Mesendoderm (in vitro differentiated cells): ENCODE data around the gene ZBTB8A.
A peak's percentile ranks its signal among the peaks of the same experiment; 100 is the strongest.
"Not testable (repeated sequence)": the region's sequence is repeated elsewhere in the genome, so short reads cannot be mapped to it uniquely, and the experiment has no call there.

Experiments used
- DNase-seq: peaks from one replicate; pipeline ENCODE4 v3.0.0; 2013
- H2AK5ac ChIP-seq: 2 replicates; pipeline ENCODE4 v1.6.1; 2013; ENCODE audit warnings: low read length, inconsistent platforms
- H2BK120ac ChIP-seq: 2 replicates; pipeline ENCODE4 v1.6.1; 2013; ENCODE audit warnings: low read depth, mild to moderate bottlenecking, low read length, moderate library complexity, mixed read lengths
- H2BK15ac ChIP-seq: replicated peaks from 2 replicates; pipeline ENCODE4 v1.6.1; 2013; ENCODE audit warnings: low read depth, mild to moderate bottlenecking, moderate library complexity
- H2BK5ac ChIP-seq: 2 replicates; pipeline ENCODE4 v1.6.1; 2013; ENCODE audit warnings: low read length, inconsistent platforms
- H3K18ac ChIP-seq: 2 replicates; pipeline ENCODE4 v1.6.1; 2013; ENCODE audit warnings: mild to moderate bottlenecking, low read length, mixed read lengths
- H3K23ac ChIP-seq: one replicate; pipeline ENCODE4 v1.6.1; 2013; ENCODE audit warnings: low read length
- H3K27ac ChIP-seq: 2 replicates; pipeline ENCODE4 v1.5.1; 2013; ENCODE audit warnings: low read depth, mild to moderate bottlenecking, inconsistent platforms, low read length, moderate library complexity
- H3K27me3 ChIP-seq: 2 replicates; pipeline ENCODE4 v1.6.1; 2013; ENCODE audit warnings: low read length, control low read depth, mild to moderate bottlenecking, inconsistent platforms; ENCODE audit not compliant: insufficient read depth, poor library complexity
- H3K36me3 ChIP-seq: 2 replicates; pipeline ENCODE4 v1.6.1; 2013; ENCODE audit warnings: low read length, inconsistent platforms; ENCODE audit not compliant: control insufficient read depth, insufficient read depth
- H3K4ac ChIP-seq: one replicate; pipeline ENCODE4 v1.6.1; 2013; ENCODE audit warnings: low read depth, mild to moderate bottlenecking, low read length, moderate library complexity
- H3K4me1 ChIP-seq: 2 replicates; pipeline ENCODE4 v1.6.1; 2013; ENCODE audit warnings: low read depth, low read length, inconsistent platforms; ENCODE audit not compliant: control insufficient read depth
- H3K4me2 ChIP-seq: 2 replicates; pipeline ENCODE4 v1.6.1; 2013; ENCODE audit warnings: low read length
- H3K4me3 ChIP-seq: 2 replicates; pipeline ENCODE4 v1.5.1; 2013; ENCODE audit warnings: mild to moderate bottlenecking, low read length
- H3K56ac ChIP-seq: one replicate; pipeline ENCODE4 v1.6.1; 2013; ENCODE audit warnings: low read length
- H3K79me1 ChIP-seq: 2 replicates; pipeline ENCODE4 v1.6.1; 2013; ENCODE audit warnings: low read length, inconsistent platforms
- H3K79me2 ChIP-seq: 2 replicates; pipeline ENCODE4 v1.6.1; 2013; ENCODE audit warnings: mild to moderate bottlenecking, low read length; ENCODE audit not compliant: control insufficient read depth, insufficient read depth
- H3K9ac ChIP-seq: 2 replicates; pipeline ENCODE4 v1.6.1; 2013; ENCODE audit warnings: low read length, inconsistent platforms
- H4K5ac ChIP-seq: one replicate; pipeline ENCODE4 v1.6.1; 2013; ENCODE audit warnings: low read length
- H4K8ac ChIP-seq: one replicate; pipeline ENCODE4 v1.6.1; 2013; ENCODE audit warnings: low read depth, mild to moderate bottlenecking, control low read depth, low read length, moderate library complexity
- WGBS: extraction: QIAGEN DNeasy Blood & Tissue Kit; methylation state at CpG from one replicate; pipeline ENCODE4 v1.1.7; 2013; ENCODE audit warnings: low lambda C conversion rate, missing lambda C conversion rate; ENCODE audit not compliant: insufficient coverage; ENCODE audit errors: extremely low coverage; 5-methylcytosine and 5-hydroxymethylcytosine counted together

ZBTB8A gene

DNA sequence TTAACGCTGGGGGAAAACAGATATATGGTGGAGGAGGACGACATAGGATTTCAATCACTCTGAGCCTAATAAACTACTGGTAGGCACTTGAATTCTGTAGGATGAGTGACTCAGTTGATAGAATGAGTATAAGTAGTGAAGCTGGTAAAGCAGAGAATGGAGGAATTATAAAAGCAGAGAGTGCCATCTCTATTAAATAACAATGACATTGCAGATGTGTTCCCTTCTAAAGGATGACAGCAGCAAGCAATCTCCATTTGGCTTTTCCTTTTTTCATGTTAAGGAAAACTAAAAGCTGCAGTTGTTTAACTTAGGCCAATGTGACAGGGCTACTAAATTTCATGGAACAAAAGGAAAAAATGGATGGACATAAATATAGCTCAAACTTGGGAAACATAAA, 93.6 kb downstream of the ZBTB8A start:
- H2BK120ac ChIP-seq: no peak overlapping the region
- H3K36me3 ChIP-seq: no peaks in the 10 kb centered on the region
- no peak overlapping the region for H2AK5ac ChIP-seq
- H3K79me2 ChIP-seq: peaks cover 5% of the 10 kb centered on the region
- no peak for DNase-seq
- no peak overlapping the region for H3K4me3 ChIP-seq
- H3K4me1 ChIP-seq: no peaks in the 10 kb centered on the region
- no peak overlapping the region for H3K4me2 ChIP-seq
- no peak overlapping the region for H3K9ac ChIP-seq
- H3K23ac ChIP-seq: no peak overlapping the region
- H3K18ac ChIP-seq: no peak overlapping the region
- H4K5ac ChIP-seq: no peak overlapping the region
- no CpG with 5 or more reads among the region's 2 CpGs for WGBS
- H3K27me3 ChIP-seq: no peaks in the 10 kb centered on the region
- H3K4ac ChIP-seq: no peak overlapping the region
- H3K79me1 ChIP-seq: peaks cover 2% of the 10 kb centered on the region
- H3K56ac ChIP-seq: no peak overlapping the region
- H2BK15ac ChIP-seq: no peak overlapping the region
- H4K8ac ChIP-seq: no peak overlapping the region
- no peak overlapping the region for H2BK5ac ChIP-seq
- no peak overlapping the region for H3K27ac ChIP-seq

DNA sequence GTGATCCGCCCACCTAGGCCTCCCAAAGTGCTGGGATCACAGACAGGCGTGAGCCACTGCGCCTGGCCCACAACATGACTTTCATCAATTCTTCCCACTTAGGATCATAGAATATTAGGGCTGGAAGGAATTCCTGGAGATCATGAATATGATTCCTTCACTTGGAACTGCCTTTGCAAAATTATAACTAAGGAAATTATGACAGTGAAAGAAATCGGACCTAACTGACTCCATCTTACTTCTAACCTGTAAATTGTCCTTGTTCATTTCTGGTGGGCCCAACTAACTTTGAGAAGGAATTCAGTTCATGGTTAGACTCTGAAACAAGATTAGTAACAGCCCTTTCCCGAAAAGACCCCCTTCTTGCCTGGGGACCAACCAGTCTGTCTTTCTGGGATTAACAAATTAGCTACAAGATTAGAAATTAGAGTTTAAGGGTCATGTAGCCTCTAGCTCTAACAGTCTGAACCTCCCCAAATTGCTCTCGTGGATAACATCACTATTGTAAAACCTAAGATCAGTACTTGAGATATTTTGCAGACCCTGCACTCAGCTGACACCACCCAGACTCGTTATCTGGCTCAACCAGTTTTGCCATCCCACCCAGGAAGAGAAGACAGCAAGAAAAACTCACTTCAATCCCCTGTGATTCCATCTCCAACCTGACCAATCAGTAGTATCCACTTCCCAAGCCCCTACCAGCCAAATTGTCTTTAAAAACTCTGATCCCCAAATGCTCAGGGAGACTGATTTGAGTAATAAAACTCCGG, 96.5 kb downstream of the ZBTB8A start:
- H3K79me2 ChIP-seq: peaks cover 10% of the 10 kb centered on the region
- no peak overlapping the region for H3K18ac ChIP-seq
- no peaks in the 10 kb centered on the region for H3K36me3 ChIP-seq
- no peak overlapping the region for H4K8ac ChIP-seq
- H3K4me2 ChIP-seq: no peak overlapping the region
- DNase-seq: no peak
- no peak overlapping the region for H3K56ac ChIP-seq
- no peak overlapping the region for H3K23ac ChIP-seq
- no peaks in the 10 kb centered on the region for H3K27me3 ChIP-seq
- H3K9ac ChIP-seq: no peak overlapping the region
- H3K27ac ChIP-seq: no peak overlapping the region
- H4K5ac ChIP-seq: no peak overlapping the region
- no peak overlapping the region for H2AK5ac ChIP-seq
- H2BK5ac ChIP-seq: no peak overlapping the region
- H2BK120ac ChIP-seq: no peak overlapping the region
- no peak overlapping the region for H2BK15ac ChIP-seq
- H3K4me3 ChIP-seq: no peak overlapping the region
- peaks cover 4% of the 10 kb centered on the region for H3K79me1 ChIP-seq
- no CpG with 5 or more reads among the region's 8 CpGs for WGBS
- no peak overlapping the region for H3K4ac ChIP-seq
- no peaks in the 10 kb centered on the region for H3K4me1 ChIP-seq

DNA sequence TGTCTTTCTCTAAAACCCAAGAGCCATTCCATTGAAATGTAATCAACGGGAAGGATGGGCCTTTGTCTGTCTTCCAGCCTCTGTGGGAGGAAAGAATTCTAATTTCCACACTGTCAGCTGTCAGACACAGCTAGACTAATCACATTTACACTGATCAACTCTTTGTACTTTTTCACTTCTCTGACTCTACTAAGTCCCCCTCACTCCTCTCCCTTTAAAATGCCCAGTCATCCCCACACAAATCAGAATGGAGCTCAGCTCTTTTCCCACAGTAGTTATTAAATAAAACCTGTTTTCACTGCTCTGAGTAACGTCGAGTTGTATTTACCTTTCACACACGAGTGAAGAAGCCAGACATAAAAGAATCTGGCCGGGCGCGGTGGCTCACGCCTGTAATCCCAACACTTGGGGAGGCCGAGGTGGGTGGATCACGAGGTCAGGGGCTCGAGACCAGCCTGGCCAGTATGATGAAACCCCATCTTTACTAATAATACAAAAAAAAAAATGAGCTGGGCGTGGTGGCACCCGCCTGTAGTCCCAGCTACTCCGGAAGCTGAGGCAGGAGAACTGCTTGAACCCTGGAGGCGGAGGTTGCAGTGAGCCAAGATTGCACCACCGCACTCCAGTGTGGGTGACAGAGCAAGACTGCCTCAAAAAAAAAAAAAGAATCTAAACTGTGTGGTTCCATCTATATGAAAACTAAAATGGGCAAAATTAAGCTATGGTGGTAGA, 97.9 kb downstream of the ZBTB8A start:
- peak overlapping the region; percentile 7 for H3K56ac ChIP-seq
- H3K27ac ChIP-seq: peak overlapping the region; percentile 57
- H3K18ac ChIP-seq: no peak overlapping the region
- H3K4me1 ChIP-seq: no peaks in the 10 kb centered on the region
- no peak overlapping the region for H4K8ac ChIP-seq
- no peak overlapping the region for H3K4ac ChIP-seq
- H2BK120ac ChIP-seq: no peak overlapping the region
- H2BK5ac ChIP-seq: no peak overlapping the region
- no peak overlapping the region for H3K4me2 ChIP-seq
- no peaks in the 10 kb centered on the region for H3K36me3 ChIP-seq
- no peak overlapping the region for H2BK15ac ChIP-seq
- WGBS: no CpG with 5 or more reads among the region's 16 CpGs
- H3K23ac ChIP-seq: no peak overlapping the region
- peaks cover 4% of the 10 kb centered on the region for H3K79me1 ChIP-seq
- H3K79me2 ChIP-seq: peaks cover 10% of the 10 kb centered on the region
- no peak overlapping the region for H4K5ac ChIP-seq
- H3K27me3 ChIP-seq: no peaks in the 10 kb centered on the region
- no peak overlapping the region for H3K4me3 ChIP-seq
- peak; percentile 10 for DNase-seq
- H3K9ac ChIP-seq: no peak overlapping the region
- H2AK5ac ChIP-seq: no peak overlapping the region

DNA sequence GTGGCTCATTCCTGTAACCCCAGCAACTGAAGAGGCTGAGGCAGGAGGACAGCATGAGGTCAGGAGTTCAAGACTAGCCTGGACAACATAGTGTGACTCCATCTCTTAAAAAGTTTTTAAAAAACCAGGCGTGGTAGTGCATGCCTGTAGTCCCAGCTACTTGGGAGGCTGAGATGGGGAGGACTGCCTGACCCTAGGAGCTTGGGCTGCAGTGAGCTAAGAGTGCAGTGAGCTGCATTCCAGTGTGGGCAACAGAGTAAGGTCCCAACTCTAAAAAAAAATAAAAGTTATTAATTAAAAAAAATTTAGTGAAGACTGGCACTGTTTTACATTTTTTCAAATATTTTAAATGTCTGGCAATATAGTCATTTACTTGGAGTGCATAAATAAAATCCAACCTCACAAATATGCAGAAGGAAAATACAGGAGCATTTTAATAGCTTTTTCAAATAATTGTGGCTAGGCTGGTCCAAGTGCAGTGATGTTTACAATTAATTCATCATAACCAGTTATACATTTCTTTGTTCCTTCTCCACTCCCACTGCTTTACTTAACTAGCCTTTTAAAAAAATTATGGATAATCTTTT, 100.4 kb downstream of the ZBTB8A start:
- WGBS: no CpG with 5 or more reads among the region's 1 CpG

DNA sequence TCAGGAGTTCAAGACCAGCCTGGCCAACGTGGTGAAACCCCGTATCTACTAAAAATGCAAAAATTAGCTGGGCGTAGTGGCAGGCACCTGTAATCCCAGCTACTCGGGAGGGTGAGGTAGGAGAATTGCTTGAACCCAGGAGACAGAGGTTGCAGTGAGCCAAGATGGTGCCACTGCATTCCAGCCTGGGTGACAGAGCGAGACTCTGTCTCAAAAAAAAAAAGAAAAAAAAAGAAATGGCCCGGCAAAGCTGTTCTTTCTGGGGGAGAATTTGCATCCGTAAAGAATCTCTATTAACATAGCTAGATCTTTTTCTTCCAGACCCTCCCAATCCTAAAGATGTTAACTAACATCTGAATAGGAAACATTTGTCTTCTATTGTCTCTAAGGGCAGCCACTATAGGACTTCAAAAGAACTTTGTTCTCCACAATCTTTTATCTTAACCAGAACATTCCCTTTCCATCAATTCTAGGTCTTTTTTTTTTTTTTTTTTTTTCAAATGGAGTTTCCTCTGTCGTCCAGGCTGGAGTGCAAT, 103.1 kb downstream of the ZBTB8A start:
- H3K4me1 ChIP-seq, H2BK5ac ChIP-seq, H3K9ac ChIP-seq, H3K4ac ChIP-seq, H3K36me3 ChIP-seq, H3K4me3 ChIP-seq, H3K56ac ChIP-seq, H3K27me3 ChIP-seq, H3K18ac ChIP-seq, H2AK5ac ChIP-seq, H2BK120ac ChIP-seq, H3K79me1 ChIP-seq, H4K5ac ChIP-seq, H2BK15ac ChIP-seq, H3K23ac ChIP-seq, H3K4me2 ChIP-seq, H4K8ac ChIP-seq, H3K27ac ChIP-seq: not testable (repeated sequence)
- no CpG with 5 or more reads among the region's 8 CpGs for WGBS
- H3K79me2 ChIP-seq: peaks cover 13% of the 10 kb centered on the region
- DNase-seq: peak; percentile 13

More for the DNA sequence above, 100.4 kb downstream of the ZBTB8A start:
- DNase-seq: no peak
- Histone ChIP-seq H3K4me3 (no peak overlapping the region), H3K36me3 (no peaks in the 10 kb centered on the region), H3K4me1 (no peaks in the 10 kb centered on the region), H2BK5ac (no peak overlapping the region), H3K4ac (no peak overlapping the region), H3K27ac (no peak overlapping the region), H3K79me2 (peaks cover 10% of the 10 kb centered on the region), H2BK120ac (no peak overlapping the region), H4K5ac (no peak overlapping the region), H3K56ac (no peak overlapping the region), H3K9ac (no peak overlapping the region), H3K79me1 (peaks cover 4% of the 10 kb centered on the region), H4K8ac (no peak overlapping the region), H3K23ac (no peak overlapping the region), H3K4me2 (no peak overlapping the region), H2AK5ac (no peak overlapping the region), H3K27me3 (no peaks in the 10 kb centered on the region), H2BK15ac (no peak overlapping the region), H3K18ac (no peak overlapping the region)
